HG03139 (cell line): ENCODE results near the gene RPL23.

Source experiments
- ATAC-seq: cut with Tn5 transposase; IDR thresholded peaks from one replicate; pipeline ENCODE4 v1.9.1; 2021; ENCODE audit not compliant: unreplicated experiment

The RPL23 gene

DNA sequence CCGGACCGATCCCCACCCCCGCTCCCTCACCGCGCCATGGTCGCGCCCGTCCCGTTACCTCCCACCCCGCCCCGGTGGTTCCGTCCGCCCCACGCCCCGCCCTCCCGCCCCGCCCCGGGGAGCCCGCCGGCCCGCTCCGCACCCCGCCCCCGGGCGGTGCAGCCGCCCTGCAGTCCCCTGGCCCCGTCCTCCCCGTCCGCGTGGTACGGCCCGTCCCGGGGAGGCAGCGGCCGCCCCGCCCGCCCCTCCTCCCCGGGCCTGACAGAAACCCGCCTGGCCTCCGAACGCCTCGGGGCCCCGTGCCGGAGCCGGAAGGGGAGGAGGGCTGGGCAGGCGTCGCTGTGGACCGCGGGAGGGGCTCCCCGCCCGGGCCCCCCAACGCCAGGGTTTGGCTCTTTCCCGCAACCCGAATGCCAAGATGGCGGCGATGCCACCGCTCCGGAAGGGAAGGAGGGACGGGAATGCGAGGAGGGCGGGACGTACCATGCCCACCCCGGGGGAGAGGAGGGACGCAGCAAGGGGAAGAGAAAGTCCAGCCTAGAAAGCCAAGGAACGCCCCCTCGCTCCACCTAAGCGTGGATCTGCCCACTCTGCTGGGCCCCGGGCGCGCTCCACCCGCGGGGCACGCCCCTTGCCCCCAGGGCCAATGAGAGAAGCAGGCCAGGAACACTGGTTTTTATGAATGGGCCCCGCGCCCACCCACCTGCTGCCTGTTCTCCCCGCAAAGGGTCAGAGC lies 53.9 kb downstream of the RPL23 start, which contains the start of gene PIP4K2B:
Gene PIP4K2B (minus strand): TSS at position 56 of the 736 bp plus-strand sequence. CDS start 132 bp downstream, outside the sequence.
- peak; percentile 72 for ATAC-seq

- ATAC-seq = peak; percentile 24
Measured at GRCh38 chr17:38798614-38799500, 54.7 kb downstream of the RPL23 start.
